GM18498 (cell line): ENCODE data around the gene NPM1.

Experiments
- ATAC-seq: cut with Tn5 transposase; IDR thresholded peaks from one replicate; pipeline ENCODE4 v1.9.1; 2021; ENCODE audit warnings: mild to moderate bottlenecking, moderate library complexity; ENCODE audit not compliant: unreplicated experiment

The NPM1 gene

DNA sequence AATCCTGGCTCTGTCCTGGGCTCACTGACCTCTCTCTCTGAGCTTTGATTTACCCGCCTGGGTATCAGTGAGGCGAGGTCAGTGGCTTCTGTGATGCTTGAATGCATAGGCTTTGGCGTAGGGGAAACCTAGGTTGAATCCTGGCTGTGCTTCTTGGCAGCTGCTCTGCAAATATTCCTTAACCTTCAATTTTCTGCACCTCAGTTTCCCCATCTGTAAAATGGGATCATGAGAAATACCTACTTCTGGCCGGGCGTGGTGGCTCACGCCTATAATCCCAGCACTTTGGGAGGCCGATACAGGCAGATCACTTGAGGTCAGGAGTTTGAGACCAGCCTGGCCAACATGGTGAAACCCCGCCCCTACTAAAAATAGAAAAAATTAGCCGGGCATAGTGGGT is 39.0 kb downstream of the NPM1 start:
- no peak for ATAC-seq

DNA sequence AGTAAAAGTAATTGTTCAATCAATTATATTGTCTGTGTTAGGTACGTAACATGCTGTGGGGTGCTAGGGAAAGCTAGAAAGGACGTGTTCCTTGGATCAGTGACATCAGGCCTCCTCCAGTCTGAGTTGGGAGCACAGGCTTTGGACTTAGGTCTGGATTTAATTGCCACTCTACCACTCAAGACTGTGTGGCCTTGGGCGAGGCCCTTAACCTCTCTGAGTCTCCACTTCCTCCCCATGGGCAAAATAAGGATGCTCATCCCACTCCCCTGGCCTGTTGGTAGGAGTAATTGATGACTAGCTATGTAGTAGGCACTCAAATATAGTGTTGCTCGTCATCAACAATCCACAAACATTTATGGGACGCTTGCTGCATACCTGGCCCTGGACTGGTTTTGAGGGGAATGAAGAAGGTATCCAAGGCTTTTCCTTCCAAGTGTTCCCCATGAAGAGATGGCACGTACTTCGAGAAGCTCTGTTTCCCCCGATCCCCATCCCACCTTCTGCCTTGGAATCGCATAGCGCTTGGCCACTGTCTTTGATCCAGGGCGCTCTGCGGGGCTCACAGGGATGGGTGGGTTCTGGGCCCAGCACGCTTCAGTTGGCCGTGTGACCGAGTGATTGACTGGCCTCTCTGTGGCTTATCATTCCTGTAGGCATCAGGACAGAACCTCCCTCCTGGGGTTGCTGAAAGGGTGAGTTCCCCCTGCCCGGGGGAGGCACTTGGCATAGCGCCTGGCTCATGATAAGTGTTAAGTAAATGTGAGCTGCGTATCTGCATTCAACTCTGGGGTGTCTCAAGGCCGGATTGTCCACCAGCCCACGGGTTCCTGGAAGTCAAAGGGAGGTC is 39.9 kb downstream of the NPM1 start:
- no peak for ATAC-seq

DNA sequence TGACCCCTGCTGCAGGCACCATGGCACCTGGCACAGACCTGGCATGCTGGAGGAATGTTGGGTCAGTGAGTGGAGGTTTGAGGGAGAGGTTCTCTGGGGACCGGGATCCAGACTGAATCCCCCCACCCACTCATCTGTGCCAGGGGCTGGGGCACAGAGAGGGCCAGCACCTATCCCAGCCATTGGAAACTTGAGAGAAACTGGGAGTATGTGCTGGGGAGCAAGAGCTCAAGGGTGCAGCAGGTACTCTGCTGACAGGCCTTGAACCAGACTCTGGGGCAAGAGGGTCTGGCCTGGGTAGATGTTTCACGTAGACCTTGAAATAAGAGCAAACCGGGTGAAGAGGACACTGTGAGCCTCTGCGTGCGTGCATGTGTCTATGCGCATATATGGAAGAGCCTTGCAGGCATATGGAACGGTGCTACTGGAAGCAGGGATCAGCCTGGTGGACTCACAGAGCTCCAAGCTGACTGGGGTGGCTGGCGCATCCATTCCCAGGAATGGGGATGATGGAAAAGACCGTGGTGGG is 40.6 kb downstream of the NPM1 start:
- no peak for ATAC-seq

DNA sequence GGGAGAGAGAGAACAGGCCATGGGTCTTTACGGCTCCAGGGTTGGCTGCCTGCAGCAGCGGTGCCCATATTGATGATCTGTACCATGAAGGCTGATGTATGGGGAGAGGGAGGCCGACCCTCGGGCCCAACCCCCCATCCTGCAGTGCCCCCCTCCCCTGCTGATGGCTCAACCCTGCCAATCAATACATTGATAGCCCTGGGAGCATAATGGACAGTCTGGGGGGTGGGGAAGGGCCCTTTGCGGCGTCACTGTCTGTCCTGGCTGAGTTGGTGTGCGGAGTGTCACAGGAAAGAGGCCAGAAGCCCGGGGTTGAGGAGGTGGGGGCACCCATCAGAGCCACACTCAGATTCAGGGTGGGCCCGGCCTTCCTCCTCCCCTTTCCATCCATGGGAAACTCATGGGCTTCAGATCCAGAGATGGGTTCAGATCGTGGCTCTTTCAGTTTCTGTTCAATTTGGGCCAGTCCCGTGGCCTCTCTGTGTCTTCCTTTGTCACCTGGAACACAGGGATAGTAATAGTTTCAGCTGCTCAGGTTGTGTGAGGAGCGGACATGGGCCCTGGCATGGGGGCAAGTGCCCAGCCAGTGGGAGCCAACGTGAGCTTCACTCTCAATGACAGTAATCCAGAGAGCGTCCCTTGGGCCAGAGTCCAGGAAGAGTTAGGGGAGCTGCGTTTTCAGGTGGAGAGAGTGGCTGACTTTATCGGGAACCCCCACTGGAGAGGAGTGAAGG is 41.3 kb downstream of the NPM1 start:
- ATAC-seq: no peak

DNA sequence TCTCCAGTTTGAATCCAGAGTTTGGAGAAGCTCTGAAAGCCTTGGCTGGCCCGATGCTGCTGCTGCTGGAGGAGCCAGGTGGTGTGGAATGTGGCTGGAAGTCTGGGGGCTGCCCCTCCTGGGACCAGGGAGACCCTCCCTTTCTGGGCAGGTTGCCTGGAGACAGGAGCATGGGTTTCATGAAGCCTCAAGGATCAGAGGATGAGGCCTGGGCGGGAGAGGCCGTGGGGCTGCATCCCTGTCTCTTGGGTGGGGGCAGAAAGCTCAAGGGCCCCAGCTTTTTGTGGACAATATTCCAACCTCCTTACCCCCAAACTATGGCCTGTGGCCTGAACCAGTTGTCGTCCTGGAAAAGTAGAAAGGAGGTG is 41.9 kb downstream of the NPM1 start:
- no peak for ATAC-seq

GRCh38 chr5:171431251-171431777 is 43.7 kb downstream of the NPM1 start:
- ATAC-seq: no peak

DNA sequence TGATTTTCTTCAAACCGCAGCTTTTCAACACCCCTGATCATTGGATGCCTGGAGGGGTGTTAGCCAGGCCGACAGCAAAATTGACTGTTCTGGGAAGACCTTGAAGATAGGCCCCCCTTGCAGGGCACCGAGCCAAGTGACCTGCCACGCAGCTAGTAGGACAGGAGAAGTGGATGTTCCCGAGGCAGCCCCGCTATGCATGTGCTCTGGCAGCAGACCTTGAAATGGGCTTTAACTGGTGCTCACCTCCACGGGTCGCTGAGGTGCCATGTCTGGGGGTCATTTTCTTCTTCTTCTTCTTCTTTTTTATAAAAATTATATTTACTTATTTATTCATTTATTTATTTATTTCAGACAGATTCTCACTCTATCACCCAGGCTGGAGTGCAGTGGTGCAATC is 44.4 kb downstream of the NPM1 start:
- no peak for ATAC-seq

- no peak for ATAC-seq
These were observed 45.1 kb downstream of the NPM1 start for GRCh38 chr5:171432583-171433351.

GRCh38 chr5:171433352-171433698 is 45.7 kb downstream of the NPM1 start:
- no peak for ATAC-seq

DNA sequence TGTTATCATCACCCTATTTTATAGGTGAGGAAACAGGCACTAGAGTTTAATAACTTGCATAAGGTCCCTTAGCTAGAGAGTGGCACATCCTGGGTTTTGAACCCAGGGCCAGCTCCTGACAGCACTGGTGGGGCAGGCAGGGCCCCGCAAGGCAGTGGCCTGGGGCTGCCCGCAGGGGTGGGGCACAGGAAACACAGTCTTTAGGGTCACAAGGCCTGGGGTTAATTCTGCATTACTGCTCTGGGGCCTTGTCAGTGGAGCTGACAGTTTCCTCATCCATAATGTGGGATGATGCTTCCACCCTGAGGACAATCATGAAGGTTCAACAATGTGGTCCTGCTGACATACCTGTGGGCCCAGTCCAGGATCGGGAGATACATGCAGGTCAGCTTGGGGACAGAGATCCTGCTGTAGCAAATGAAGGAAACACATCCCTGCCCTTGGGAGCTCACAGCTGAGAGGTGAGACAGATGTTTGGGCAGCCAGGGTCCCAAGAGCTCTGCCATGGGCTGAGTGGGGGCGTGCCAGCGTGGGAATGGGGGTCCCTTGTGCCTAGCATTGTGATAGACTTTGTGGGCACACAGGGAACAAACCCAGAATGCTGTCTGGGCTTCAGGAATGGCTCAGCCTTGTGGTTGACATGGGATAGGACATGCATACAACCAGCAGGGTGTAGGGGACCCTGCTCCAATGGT is 46.5 kb downstream of the NPM1 start:
- ATAC-seq: no peak

- ATAC-seq: no peak
These were observed 47.2 kb downstream of the NPM1 start for GRCh38 chr5:171434874-171435273.

DNA sequence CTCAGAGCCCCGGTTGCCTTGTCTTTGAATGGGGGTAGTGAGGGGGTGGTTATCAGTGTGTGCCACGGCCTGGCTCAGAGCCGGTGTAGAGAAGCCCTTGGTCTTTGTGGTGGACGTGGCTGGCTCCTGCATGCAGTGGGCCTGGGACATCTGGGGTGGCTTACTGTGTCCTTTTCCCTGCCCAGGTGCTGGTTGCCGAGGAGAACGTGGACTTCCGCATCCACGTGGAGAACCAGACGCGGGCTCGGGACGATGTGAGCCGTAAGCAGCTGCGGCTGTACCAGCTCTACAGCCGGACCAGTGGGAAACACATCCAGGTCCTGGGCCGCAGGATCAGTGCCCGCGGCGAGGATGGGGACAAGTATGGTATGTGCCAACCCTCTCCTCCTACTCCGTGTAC is 48.3 kb downstream of the NPM1 start:
- ATAC-seq: no peak

- ATAC-seq: no peak
These were observed 49.2 kb downstream of the NPM1 start for GRCh38 chr5:171436804-171437285.

GRCh38 chr5:171437286-171437821 is 49.7 kb downstream of the NPM1 start:
- no peak for ATAC-seq

DNA sequence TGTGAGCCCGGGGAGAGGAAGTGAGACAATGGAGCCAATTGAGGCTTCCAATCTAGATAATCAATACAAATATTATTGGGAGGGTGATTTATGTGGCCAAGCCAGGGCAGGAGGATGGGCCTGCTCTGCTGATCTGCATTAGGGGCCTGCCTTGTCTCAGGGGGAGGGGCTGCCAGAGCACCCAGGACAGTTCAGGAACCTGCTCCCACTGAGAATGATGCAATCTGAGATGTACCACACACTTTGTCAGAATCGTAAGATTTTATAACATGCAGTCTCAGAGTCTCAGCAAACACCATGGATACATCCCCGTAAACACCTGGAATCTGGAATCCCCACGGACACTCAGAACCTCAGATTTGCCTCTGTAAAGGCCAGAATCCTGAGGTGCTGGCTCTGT is 51.1 kb downstream of the NPM1 start:
- ATAC-seq: no peak

- ATAC-seq: no peak
These were observed 53.7 kb downstream of the NPM1 start for GRCh38 chr5:171441246-171441791.

GRCh38 chr5:171442287-171443042 is 54.8 kb downstream of the NPM1 start:
- no peak for ATAC-seq

DNA sequence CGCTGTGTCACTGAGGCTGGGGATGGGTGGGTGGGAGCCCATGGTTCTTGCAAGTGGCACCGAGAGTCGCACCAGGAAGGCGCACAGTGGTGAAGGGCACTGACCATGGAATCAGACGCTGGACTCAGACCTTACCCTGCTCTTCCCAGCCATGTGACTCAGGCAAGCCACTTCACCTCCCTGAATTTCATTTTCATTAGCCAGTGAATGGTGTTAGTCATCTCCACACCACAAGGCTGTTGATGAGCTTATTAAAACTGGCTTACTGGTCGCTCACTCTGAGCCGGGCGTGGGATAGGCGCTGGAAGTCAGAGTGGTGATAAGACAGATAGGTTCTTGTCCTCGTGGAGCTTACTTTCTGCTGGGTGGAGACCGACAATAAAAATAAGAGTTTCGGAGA is 56.9 kb downstream of the NPM1 start:
- no peak for ATAC-seq
